Tibial nerve (tissue), 3 donors: ENCODE results near the gene TSC1.

ENCODE experiments used
- POLR2A ChIP-seq, 2 donors: fragments of 450-650 bp; IDR thresholded peaks; one replicate each; pipeline ENCODE4 v1.6.1; 2017; ENCODE audit warnings: antibody characterized with exemption in 2 of 2, mild to moderate bottlenecking in 2 of 2, moderate library complexity in 2 of 2
- TF ChIP-seq, protein P1 (sequence below), 5 experiments: fragments of 200-600 bp in 3 of 5; fragments of 450-650 bp in 2 of 5; sonication (generic) in 3 of 5; IDR thresholded peaks; one replicate each; pipeline ENCODE4 v1.5.1; 2016 to 2019; ENCODE audit warnings: antibody characterized with exemption in 5 of 5, mild to moderate bottlenecking in 3 of 5, moderate library complexity in 2 of 5

DNA sequence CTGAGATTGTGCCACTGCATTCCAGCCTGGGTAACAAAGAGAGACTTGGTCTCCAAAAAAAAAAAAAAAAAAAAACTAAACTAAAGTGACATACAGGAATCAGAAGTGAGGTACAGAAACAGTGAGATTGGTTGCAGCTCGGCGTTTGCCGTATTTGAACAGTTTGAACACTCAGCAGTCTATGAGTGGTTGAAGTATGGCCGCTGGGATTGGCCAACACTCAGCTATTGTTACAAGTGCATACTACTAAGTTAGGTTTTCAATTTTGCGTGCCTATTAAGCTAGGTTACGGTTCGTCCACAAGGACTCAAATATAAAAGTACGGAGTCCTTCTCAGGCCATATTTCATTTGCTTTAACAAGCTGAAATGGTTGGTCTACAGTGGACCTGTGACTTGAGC is 3.3 kb upstream of the TSC1 start:
- TF ChIP-seq, protein P1, sequence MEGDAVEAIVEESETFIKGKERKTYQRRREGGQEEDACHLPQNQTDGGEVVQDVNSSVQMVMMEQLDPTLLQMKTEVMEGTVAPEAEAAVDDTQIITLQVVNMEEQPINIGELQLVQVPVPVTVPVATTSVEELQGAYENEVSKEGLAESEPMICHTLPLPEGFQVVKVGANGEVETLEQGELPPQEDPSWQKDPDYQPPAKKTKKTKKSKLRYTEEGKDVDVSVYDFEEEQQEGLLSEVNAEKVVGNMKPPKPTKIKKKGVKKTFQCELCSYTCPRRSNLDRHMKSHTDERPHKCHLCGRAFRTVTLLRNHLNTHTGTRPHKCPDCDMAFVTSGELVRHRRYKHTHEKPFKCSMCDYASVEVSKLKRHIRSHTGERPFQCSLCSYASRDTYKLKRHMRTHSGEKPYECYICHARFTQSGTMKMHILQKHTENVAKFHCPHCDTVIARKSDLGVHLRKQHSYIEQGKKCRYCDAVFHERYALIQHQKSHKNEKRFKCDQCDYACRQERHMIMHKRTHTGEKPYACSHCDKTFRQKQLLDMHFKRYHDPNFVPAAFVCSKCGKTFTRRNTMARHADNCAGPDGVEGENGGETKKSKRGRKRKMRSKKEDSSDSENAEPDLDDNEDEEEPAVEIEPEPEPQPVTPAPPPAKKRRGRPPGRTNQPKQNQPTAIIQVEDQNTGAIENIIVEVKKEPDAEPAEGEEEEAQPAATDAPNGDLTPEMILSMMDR (IDR thresholded peaks at IDR 0.05): no peak
- TF ChIP-seq POLR2A (IDR thresholded peaks at IDR 0.05): no peak
